Stimulated activated CD4-positive, alpha-beta T cell treated with anti-CD3 and anti-CD28 coated beads, Interleukin-15, amount 100 ng/mL, for 1 hour (primary cell): ENCODE results near the gene MTMR2.

ENCODE experiments used
- DNase-seq, 2 donors: peaks; one replicate each; pipeline ENCODE4 v3.0.0-alpha.2; 2020; ENCODE audit warnings: low read depth in 1 of 2, low spot score in 1 of 2

The MTMR2 gene

GRCh38 chr11:95923728-95924413 is at the start of gene MTMR2:
Gene MTMR2, minus strand, starts transcription at chr11:95924107. Its CDS starts 153 bp downstream, at chr11:95923954.
- peak; percentile 23 to 35 for DNase-seq

GRCh38 chr11:95972060-95972459 is 48.2 kb upstream of the MTMR2 start:
- DNase-seq: no peak

GRCh38 chr11:95968585-95968984 is 44.7 kb upstream of the MTMR2 start:
- DNase-seq: no peak

GRCh38 chr11:95964281-95964680 is 40.4 kb upstream of the MTMR2 start:
- no peak for DNase-seq

- DNase-seq: no peak
These were observed 37.9 kb upstream of the MTMR2 start for GRCh38 chr11:95961758-95962157.

GRCh38 chr11:95950905-95951304 is 27.0 kb upstream of the MTMR2 start:
- no peak for DNase-seq

- DNase-seq: no peak
These were observed 24.7 kb upstream of the MTMR2 start for GRCh38 chr11:95948637-95949036.

- no peak for DNase-seq
These were observed 20.7 kb upstream of the MTMR2 start for GRCh38 chr11:95944623-95945022.

GRCh38 chr11:95943546-95943945 is 19.6 kb upstream of the MTMR2 start:
- no peak for DNase-seq

- DNase-seq: no peak
These were observed 15.2 kb upstream of the MTMR2 start for GRCh38 chr11:95939091-95939490.

- DNase-seq: no peak
These were observed 13.5 kb upstream of the MTMR2 start for GRCh38 chr11:95937358-95937757.

- DNase-seq: no peak
These were observed 9.7 kb upstream of the MTMR2 start for GRCh38 chr11:95933594-95933993.

- no peak for DNase-seq
These were observed 8.0 kb upstream of the MTMR2 start for GRCh38 chr11:95931916-95932315.

- DNase-seq: no peak
These were observed 7.0 kb upstream of the MTMR2 start for GRCh38 chr11:95930948-95931347.

- DNase-seq: no peak
These were observed 2.8 kb upstream of the MTMR2 start for GRCh38 chr11:95926726-95927125.

GRCh38 chr11:95925011-95925410 is 1.1 kb upstream of the MTMR2 start:
- no peak for DNase-seq

- DNase-seq: no peak
These were observed 480 bp upstream of the MTMR2 start for GRCh38 chr11:95924414-95924760.

- DNase-seq: no peak
These were observed 524 bp downstream of the MTMR2 start for GRCh38 chr11:95923439-95923727.

GRCh38 chr11:95922536-95923438 is 1.1 kb downstream of the MTMR2 start:
- no peak for DNase-seq

- DNase-seq: no peak
These were observed 1.8 kb downstream of the MTMR2 start for GRCh38 chr11:95922099-95922498.

GRCh38 chr11:95920460-95921105 is 3.3 kb downstream of the MTMR2 start:
- DNase-seq: no peak

- DNase-seq: no peak
These were observed 4.4 kb downstream of the MTMR2 start for GRCh38 chr11:95919514-95919913.
